HTERT RPE-1 (cell line): Measurements from ENCODE around the gene ECI1.

Source experiments
- in situ Hi-C: fragments of 300-500 bp; cut with MboI; formaldehyde crosslinking; loops from 4 replicates; pipeline ENCODE4 v1.14.3; 2020; ENCODE audit warnings: low sequenced_read_pairs

The ECI1 gene

GRCh38 chr16:2197765-2198164, 53.6 kb downstream of the ECI1 start:
- in situ Hi-C loops: no loop called here

- in situ Hi-C loops: no loop called here
Observed at GRCh38 chr16:2196981-2197511, 54.3 kb downstream of the ECI1 start.

- in situ Hi-C loops: no loop called here
Observed at GRCh38 chr16:2196162-2196980, 55.0 kb downstream of the ECI1 start, which contains the start of gene CASKIN1. Gene CASKIN1, minus strand, starts transcription at chr16:2196605. Its CDS starts 173 bp downstream, at chr16:2196432.

GRCh38 chr16:2195322-2196161, 55.8 kb downstream of the ECI1 start:
- in situ Hi-C loops: no loop called here

- in situ Hi-C loops: no loop called here
Observed at GRCh38 chr16:2194852-2195321, 56.5 kb downstream of the ECI1 start.

GRCh38 chr16:2194166-2194834, 57.1 kb downstream of the ECI1 start:
- in situ Hi-C loops: no loop called here

GRCh38 chr16:2191446-2191706, 60.0 kb downstream of the ECI1 start:
- in situ Hi-C loops: no loop called here

- in situ Hi-C loops: no loop called here
Observed at GRCh38 chr16:2190659-2191445, 60.5 kb downstream of the ECI1 start.

GRCh38 chr16:2190002-2190658, 61.3 kb downstream of the ECI1 start:
- in situ Hi-C loops: no loop called here
